HEK293T (cell line): ENCODE data around the gene CFAP251.
"Not testable (repeated sequence)": the region's sequence is repeated elsewhere in the genome, so short reads cannot be mapped to it uniquely, and the experiment has no call there.

ENCODE experiments used
- CTCF ChIA-PET: fragments of 350-600 bp; formaldehyde crosslinking; extraction: SDS; loops from one replicate; lab custom pipeline; 2021; ENCODE audit warnings: antibody characterized with exemption, inconsistent platforms; lab: Yijun Ruan, JAX
- POLR2A ChIA-PET: fragments of 350-600 bp; formaldehyde crosslinking; extraction: SDS; loops from one replicate; lab custom pipeline; 2020; ENCODE audit warnings: antibody characterized with exemption, inconsistent platforms; lab: Yijun Ruan, JAX
- DNase-seq: peaks from one replicate; pipeline ENCODE4 v3.0.0; 2012; ENCODE audit warnings: mixed read lengths; ENCODE audit errors: extremely low spot score
- ARNT ChIP-seq: fragments of 450-650 bp; IDR thresholded peaks from 2 replicates; pipeline ENCODE4 v1.6.1; 2017; ENCODE audit warnings: mild to moderate bottlenecking
- BHLHE40 ChIP-seq: fragments of 450-650 bp; IDR thresholded peaks from 2 replicates; pipeline ENCODE4 v1.6.1; 2016; ENCODE audit warnings: mild to moderate bottlenecking, moderate library complexity, borderline replicate concordance
- CTBP1 ChIP-seq: fragments of 450-650 bp; IDR thresholded peaks from 2 replicates; pipeline ENCODE4 v1.6.1; 2016; ENCODE audit warnings: borderline replicate concordance
- ELF4 ChIP-seq: fragments of 450-650 bp; IDR thresholded peaks from 2 replicates; pipeline ENCODE4 v1.6.1; 2017; ENCODE audit warnings: antibody characterized with exemption
- FOXA1 ChIP-seq: fragments of 450-650 bp; IDR thresholded peaks from 2 replicates; pipeline ENCODE4 v1.6.1; 2016; ENCODE audit warnings: mild to moderate bottlenecking
- FOXK2 ChIP-seq: fragments of 450-650 bp; IDR thresholded peaks from 2 replicates; pipeline ENCODE4 v1.6.1; 2016; ENCODE audit warnings: mild to moderate bottlenecking
- FOXM1 ChIP-seq: fragments of 450-650 bp; IDR thresholded peaks from 2 replicates; pipeline ENCODE4 v1.6.1; 2017; ENCODE audit warnings: mild to moderate bottlenecking, borderline replicate concordance
- HDGF ChIP-seq: fragments of 450-650 bp; IDR thresholded peaks from 2 replicates; pipeline ENCODE4 v1.6.1; 2017; ENCODE audit warnings: antibody characterized with exemption, borderline replicate concordance
- L3MBTL2 ChIP-seq: fragments of 450-650 bp; conservative IDR thresholded peaks from 2 replicates; pipeline ENCODE4 v1.6.1; 2016; ENCODE audit warnings: mild to moderate bottlenecking
- LEF1 ChIP-seq: fragments of 450-650 bp; IDR thresholded peaks from 2 replicates; pipeline ENCODE4 v1.6.1; 2017; ENCODE audit warnings: mild to moderate bottlenecking, borderline replicate concordance
- NFRKB ChIP-seq: fragments of 450-650 bp; IDR thresholded peaks from 2 replicates; pipeline ENCODE4 v1.6.1; 2016; ENCODE audit warnings: mild to moderate bottlenecking, moderate library complexity
- SP1 ChIP-seq: fragments of 450-650 bp; IDR thresholded peaks from 2 replicates; pipeline ENCODE4 v1.6.1; 2017
- SUZ12 ChIP-seq: fragments of 450-650 bp; IDR thresholded peaks from 2 replicates; pipeline ENCODE4 v1.6.1; 2016; ENCODE audit warnings: mild to moderate bottlenecking
- TARDBP ChIP-seq: fragments of 450-650 bp; IDR thresholded peaks from 2 replicates; pipeline ENCODE4 v1.6.1; 2016
- ZNF384 ChIP-seq: fragments of 450-650 bp; IDR thresholded peaks from 2 replicates; pipeline ENCODE4 v1.6.1; 2016
- TF ChIP-seq, protein P1 (sequence below): fragments of 450-650 bp; IDR thresholded peaks from 2 replicates; pipeline ENCODE4 v1.6.1; 2016

The CFAP251 gene

DNA sequence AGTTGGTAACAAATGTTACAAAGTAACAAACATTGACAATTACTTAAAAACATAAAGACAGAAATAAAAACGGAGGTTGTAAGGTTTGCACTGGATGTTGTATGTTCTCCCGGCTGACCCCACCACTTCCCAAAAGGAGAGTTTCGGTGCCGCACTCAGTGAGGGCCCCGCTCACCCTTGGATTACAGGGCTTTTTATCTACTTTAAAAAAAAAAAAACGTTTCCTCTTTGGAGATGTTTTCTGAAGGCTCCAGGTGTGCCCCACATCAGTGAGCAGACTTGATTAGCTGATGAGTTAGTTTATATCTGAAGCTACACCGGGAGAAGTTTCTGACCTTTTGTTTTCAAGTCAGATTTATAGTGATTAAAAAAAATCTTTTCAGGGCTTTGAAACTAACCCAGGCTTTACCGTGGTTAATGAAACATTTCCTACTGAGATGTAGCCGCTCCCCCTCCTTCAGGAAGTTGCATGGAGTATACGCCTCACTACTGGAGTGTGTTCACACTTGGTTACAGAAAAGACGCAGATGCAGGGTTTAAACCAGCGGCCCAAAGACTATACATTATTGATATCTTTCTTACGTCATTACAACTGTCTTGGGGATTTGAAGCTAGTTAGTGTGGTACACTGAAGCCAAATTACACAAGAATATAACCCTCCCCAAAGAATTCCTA lies 65.3 kb downstream of the CFAP251 start:
- ChIA-PET CTCF (interaction anchor here (0.6 to 0.7 kb wide), 2 partner anchors 82 to 289 kb away, joined by 3 to 5 read pairs; no protein-coding TSS in a partner anchor), POLR2A (interaction anchor here (1.1 kb wide), 1 partner anchor 37 kb away, joined by 3 read pairs; no protein-coding TSS in a partner anchor)
- DNase-seq, result no peak
- TF ChIP-seq, protein P1, sequence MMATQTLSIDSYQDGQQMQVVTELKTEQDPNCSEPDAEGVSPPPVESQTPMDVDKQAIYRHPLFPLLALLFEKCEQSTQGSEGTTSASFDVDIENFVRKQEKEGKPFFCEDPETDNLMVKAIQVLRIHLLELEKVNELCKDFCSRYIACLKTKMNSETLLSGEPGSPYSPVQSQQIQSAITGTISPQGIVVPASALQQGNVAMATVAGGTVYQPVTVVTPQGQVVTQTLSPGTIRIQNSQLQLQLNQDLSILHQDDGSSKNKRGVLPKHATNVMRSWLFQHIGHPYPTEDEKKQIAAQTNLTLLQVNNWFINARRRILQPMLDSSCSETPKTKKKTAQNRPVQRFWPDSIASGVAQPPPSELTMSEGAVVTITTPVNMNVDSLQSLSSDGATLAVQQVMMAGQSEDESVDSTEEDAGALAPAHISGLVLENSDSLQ, result no peak
- TF ChIP-seq FOXM1, result no peak
- TF ChIP-seq FOXA1, result no peak
- TF ChIP-seq HDGF, result no peak
- no peak for TF ChIP-seq SP1
- TF ChIP-seq ZNF384, result no peak
- TF ChIP-seq FOXK2, result no peak
- no peak for TF ChIP-seq BHLHE40
- TF ChIP-seq LEF1, result no peak
- no peak for TF ChIP-seq TARDBP
- no peak for TF ChIP-seq SUZ12
- no peak for TF ChIP-seq ARNT
- no peak for TF ChIP-seq ELF4
- TF ChIP-seq CTBP1, result no peak
- TF ChIP-seq L3MBTL2, result no peak
- TF ChIP-seq NFRKB, result no peak

DNA sequence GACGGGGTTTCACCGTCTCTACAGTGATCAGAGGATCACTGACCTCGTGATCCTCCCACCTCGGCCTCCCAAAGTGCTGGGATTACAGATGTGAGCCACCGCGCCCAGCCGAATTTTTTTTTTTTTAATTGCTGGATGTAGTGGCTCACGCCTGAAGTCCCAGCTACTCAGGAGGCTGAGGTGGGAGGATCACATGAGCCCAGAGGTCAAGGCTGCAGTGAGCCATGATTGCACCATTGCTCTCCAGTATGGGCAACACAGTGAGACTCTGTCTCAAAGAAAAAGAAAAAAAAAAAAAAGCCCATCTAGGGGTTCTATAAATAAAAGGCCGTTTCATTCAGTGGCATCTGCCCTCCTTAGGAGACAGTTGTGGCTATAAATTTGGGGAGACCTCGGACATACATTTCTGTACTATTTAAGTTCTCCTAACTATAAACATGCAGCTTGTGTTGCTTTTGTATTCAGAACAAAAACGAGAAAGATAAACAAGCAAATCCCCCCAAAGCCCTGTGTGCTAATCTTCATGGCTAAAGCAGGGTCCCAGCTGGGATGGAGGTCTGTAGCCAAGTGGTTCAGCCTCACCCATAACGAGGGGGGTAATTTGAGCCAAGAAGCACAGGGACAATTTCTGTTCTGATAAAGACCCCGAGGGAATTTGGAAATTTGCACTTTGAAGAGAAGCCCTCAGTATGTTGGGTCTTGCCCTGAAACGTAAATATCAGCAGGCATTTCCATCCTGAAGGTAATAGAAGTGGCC lies 68.3 kb downstream of the CFAP251 start:
- ChIA-PET POLR2A (no interaction called here), CTCF (no interaction called here)
- TF ChIP-seq BHLHE40 (no peak), FOXM1 (no peak), ELF4 (no peak), HDGF (no peak), SUZ12 (no peak), LEF1 (no peak), NFRKB (no peak), ZNF384 (no peak), ARNT (no peak), TARDBP (no peak), FOXA1 (no peak), CTBP1 (no peak), L3MBTL2 (no peak), SP1 (no peak)
- TF ChIP-seq, protein P1, result no peak
- no peak for DNase-seq

- DNase-seq, CTCF ChIA-PET, POLR2A ChIA-PET: not testable (repeated sequence)
Measured at GRCh38 chr12:121988519-121988918, 70.1 kb downstream of the CFAP251 start.

- POLR2A ChIA-PET, result no interaction called here
- peak; percentile 63 for DNase-seq
- CTCF ChIA-PET, result no interaction called here
- no peak for TF ChIP-seq LEF1
- peak; percentile 49; the same call in 1 of the 2 replicates for TF ChIP-seq FOXM1
- no peak for TF ChIP-seq FOXK2
- no peak for TF ChIP-seq FOXA1
- peak; percentile 77; the same call in 1 of the 2 replicates for TF ChIP-seq ARNT
- TF ChIP-seq CTBP1, result peak; percentile 76; the same call in 1 of the 2 replicates
- TF ChIP-seq TARDBP, result no peak
- no peak for TF ChIP-seq ELF4
- no peak for TF ChIP-seq L3MBTL2
- TF ChIP-seq, protein P1, result peak; percentile 92
- TF ChIP-seq ZNF384, result no peak
- TF ChIP-seq BHLHE40, result no peak
- no peak for TF ChIP-seq SP1
- no peak for TF ChIP-seq SUZ12
- no peak for TF ChIP-seq HDGF
- no peak for TF ChIP-seq NFRKB
Measured at GRCh38 chr12:121989276-121990113, 71.1 kb downstream of the CFAP251 start.

GRCh38 chr12:121990114-121990647 lies 71.8 kb downstream of the CFAP251 start:
- ChIA-PET POLR2A (no interaction called here), CTCF (no interaction called here)
- DNase-seq, result no peak
- TF ChIP-seq, protein P1, result no peak
- TF ChIP-seq TARDBP (no peak), ELF4 (no peak), ARNT (no peak), SP1 (no peak), FOXM1 (no peak)
